ENCODE data around the gene CNGB1. TPM values are rescaled to one million over a fixed set of nuclear protein-coding genes. Genes with fewer than 3 reads are reported as not detected.

The CNGB1 gene
- total RNA-seq, 3 donors from 2014 or later (not counting 1 experiment from before 2014, with no cell fraction given) = not detected

DNA sequence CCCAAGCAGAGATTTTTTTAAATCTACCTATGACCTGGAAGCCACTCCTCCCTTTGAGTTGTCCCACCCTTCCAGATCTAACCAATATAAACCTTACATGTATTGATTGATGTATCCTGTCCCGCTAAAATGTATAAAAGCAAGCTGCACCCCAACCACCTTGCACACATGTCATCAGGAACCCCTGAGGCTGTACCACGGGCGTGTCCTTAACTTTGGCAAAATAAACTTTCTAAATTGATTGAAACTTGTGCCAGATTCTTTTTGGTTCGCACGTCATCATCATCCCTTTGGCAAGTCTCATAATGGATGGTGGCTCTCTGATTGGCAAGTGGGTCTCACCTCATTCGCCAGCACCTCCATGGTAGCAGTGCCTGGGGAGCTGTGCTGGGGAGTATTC lies 60.2 kb downstream of the CNGB1 start:
- no peaks in the 10 kb centered on the region for H3K4me1 Mint-ChIP-seq
- Histone ChIP-seq H3K9me3 (ENCODE audit: control insufficient read depth, insufficient read depth, low read length) (no peaks in the 10 kb centered on the region), H3K27ac (ENCODE audit: low read length) (no peak overlapping the region), H3K4me3 (ENCODE audit: low read length) (no peak overlapping the region), H3K27me3 (ENCODE audit: control insufficient read depth, insufficient read depth, low read length) (no peaks in the 10 kb centered on the region), H3K36me3 (ENCODE audit: control insufficient read depth, insufficient read depth, low read length) (no peaks in the 10 kb centered on the region), H3K4me1 (ENCODE audit: control insufficient read depth, insufficient read depth, low read length) (no peaks in the 10 kb centered on the region)
- no peak for DNase-seq
- TF ChIP-seq, protein P1, sequence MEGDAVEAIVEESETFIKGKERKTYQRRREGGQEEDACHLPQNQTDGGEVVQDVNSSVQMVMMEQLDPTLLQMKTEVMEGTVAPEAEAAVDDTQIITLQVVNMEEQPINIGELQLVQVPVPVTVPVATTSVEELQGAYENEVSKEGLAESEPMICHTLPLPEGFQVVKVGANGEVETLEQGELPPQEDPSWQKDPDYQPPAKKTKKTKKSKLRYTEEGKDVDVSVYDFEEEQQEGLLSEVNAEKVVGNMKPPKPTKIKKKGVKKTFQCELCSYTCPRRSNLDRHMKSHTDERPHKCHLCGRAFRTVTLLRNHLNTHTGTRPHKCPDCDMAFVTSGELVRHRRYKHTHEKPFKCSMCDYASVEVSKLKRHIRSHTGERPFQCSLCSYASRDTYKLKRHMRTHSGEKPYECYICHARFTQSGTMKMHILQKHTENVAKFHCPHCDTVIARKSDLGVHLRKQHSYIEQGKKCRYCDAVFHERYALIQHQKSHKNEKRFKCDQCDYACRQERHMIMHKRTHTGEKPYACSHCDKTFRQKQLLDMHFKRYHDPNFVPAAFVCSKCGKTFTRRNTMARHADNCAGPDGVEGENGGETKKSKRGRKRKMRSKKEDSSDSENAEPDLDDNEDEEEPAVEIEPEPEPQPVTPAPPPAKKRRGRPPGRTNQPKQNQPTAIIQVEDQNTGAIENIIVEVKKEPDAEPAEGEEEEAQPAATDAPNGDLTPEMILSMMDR (IDR thresholded peaks at IDR 0.05) = no peak
- H3K36me3 Mint-ChIP-seq = no peaks in the 10 kb centered on the region
- no peak for ATAC-seq
- H3K9me3 Mint-ChIP-seq = no peaks in the 10 kb centered on the region
- H3K27ac Mint-ChIP-seq = no peak overlapping the region
- intact Hi-C loops (cut with micrococcal nuclease) = no loop called here
- no peak overlapping the region for H3K4me3 Mint-ChIP-seq
- peaks cover 0 to 3% of the 10 kb centered on the region in 2 donors for H3K27me3 Mint-ChIP-seq (ENCODE audit: low read depth in 2 of 2)
- WGBS (ENCODE audit: insufficient coverage) = 96% methylated on average over 6 of the region's 6 CpGs

DNA sequence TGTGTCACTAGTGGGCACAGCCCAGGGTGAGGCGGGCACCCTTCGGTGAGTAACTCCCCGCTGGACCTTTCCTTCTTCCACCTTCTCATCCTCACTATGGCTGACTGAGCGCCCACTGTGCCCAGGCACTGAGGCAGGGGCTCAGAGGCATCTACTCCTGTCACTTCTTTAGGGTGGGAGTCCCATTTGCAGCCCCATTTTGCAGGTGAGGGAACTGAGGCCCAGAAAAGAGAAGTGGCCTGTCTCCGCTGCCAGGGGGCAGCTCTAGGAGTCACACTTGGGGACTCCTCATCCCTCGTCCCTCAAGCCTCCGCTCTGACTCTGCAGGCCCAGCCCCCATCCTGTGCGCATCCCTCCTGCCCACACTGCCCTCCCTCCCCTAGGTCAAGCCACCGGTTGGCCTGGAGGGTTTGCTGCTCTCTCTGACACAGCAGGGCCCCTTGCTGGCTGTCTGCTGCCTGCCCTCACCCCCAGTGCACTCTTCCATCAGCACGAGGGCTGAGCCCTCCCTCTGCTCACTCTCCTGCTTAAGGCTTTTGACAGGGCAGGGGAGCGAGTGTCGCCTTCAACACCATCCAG lies 62.4 kb downstream of the CNGB1 start:
- H3K27me3 Mint-ChIP-seq (ENCODE audit: low read depth in 2 of 2) = peaks cover 0 to 5% of the 10 kb centered on the region in 2 donors
- DNase-seq (no peak), ATAC-seq (no peak)
- no peak overlapping the region for H3K4me3 Mint-ChIP-seq
- H3K27ac Mint-ChIP-seq = no peak overlapping the region
- H3K9me3 Mint-ChIP-seq = no peaks in the 10 kb centered on the region
- no peaks in the 10 kb centered on the region for H3K36me3 Mint-ChIP-seq
- TF ChIP-seq, protein P1 (IDR thresholded peaks at IDR 0.05) = no peak
- H3K9me3 ChIP-seq (ENCODE audit: control insufficient read depth, insufficient read depth, low read length) = no peaks in the 10 kb centered on the region
- intact Hi-C loops (cut with micrococcal nuclease) = no loop called here
- no peaks in the 10 kb centered on the region for H3K27me3 ChIP-seq (ENCODE audit: control insufficient read depth, insufficient read depth, low read length)
- H3K4me1 ChIP-seq (ENCODE audit: control insufficient read depth, insufficient read depth, low read length) = no peaks in the 10 kb centered on the region
- H3K36me3 ChIP-seq (ENCODE audit: control insufficient read depth, insufficient read depth, low read length) = no peaks in the 10 kb centered on the region
- no peak overlapping the region for H3K27ac ChIP-seq (ENCODE audit: low read length)
- H3K4me3 ChIP-seq (ENCODE audit: low read length) = no peak overlapping the region
- H3K4me1 Mint-ChIP-seq = no peaks in the 10 kb centered on the region
- WGBS (ENCODE audit: insufficient coverage) = 82% methylated on average over 12 of the region's 12 CpGs

DNA sequence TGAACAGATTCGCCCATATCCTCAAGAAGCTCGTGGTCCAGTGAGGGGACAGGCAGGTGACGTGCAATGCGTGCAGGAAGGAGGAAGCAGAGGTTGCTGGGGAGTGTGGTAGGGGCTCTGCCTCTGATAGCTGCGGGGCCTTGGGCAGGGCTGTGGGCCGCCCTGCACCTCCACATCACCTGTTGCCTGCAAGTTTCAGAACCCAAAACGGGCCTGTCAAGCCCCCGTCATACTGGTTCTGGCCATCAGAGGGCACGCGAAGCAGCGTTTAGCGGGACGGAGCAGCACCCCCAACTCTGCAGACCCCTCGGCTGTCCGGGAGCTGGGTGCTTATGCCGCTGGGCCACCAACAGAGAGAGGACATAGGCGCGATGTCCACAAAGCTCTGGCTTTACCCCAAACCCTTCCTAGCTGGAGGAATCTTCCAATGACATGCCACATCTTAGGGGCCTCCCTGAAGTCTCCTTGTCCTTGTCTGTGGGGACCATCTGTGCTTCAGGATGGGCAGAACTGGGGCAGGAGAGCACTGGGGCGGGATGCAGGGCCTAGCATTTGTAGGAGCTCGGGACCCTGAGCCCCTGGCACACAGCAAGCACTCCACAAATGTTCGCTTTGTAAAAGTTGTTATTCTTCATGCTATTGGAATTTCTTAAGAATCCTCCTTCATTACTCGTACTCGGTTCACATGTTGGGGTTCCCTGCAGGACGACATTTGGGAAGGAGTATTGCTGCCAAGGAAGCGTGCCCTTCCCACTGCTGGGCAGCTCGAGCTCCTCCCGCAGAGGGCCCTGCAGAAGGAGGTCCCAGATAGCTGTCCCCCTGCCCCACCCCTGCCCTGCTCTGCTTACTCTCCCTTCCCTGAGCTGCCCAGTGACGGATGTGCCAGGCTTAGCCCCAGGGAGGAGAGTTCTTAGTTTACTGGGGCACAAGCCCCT lies 64.3 kb downstream of the CNGB1 start:
- peak in 1 of 2 donors; percentile 44 for DNase-seq
- H3K4me3 Mint-ChIP-seq = no peak overlapping the region
- peaks cover 0 to 6% of the 10 kb centered on the region in 2 donors for H3K27me3 Mint-ChIP-seq (ENCODE audit: low read depth in 2 of 2)
- no peaks in the 10 kb centered on the region for H3K4me1 ChIP-seq (ENCODE audit: control insufficient read depth, insufficient read depth, low read length)
- no peaks in the 10 kb centered on the region for H3K36me3 Mint-ChIP-seq
- WGBS (ENCODE audit: insufficient coverage) = 44% methylated on average over 28 of the region's 28 CpGs
- ATAC-seq = peak in 2 of 3 donors; percentile 42 to 73
- peak overlapping the region in 1 of 2 donors; percentile 15 for H3K27ac Mint-ChIP-seq
- H3K9me3 Mint-ChIP-seq = no peaks in the 10 kb centered on the region
- H3K9me3 ChIP-seq (ENCODE audit: control insufficient read depth, insufficient read depth, low read length) = no peaks in the 10 kb centered on the region
- no peaks in the 10 kb centered on the region for H3K36me3 ChIP-seq (ENCODE audit: control insufficient read depth, insufficient read depth, low read length)
- H3K4me3 ChIP-seq (ENCODE audit: low read length) = no peak overlapping the region
- intact Hi-C loops (cut with micrococcal nuclease) = no loop called here
- TF ChIP-seq, protein P1 (IDR thresholded peaks at IDR 0.05) = peak; percentile 29
- no peaks in the 10 kb centered on the region for H3K4me1 Mint-ChIP-seq
- H3K27me3 ChIP-seq (ENCODE audit: control insufficient read depth, insufficient read depth, low read length) = no peaks in the 10 kb centered on the region
- no peak overlapping the region for H3K27ac ChIP-seq (ENCODE audit: low read length)

All from natural killer cell (primary cell).